ENCODE data around the gene MAP4.

- no peak for TF ChIP-seq EZH2 (IDR thresholded peaks at IDR 0.05; ENCODE audit: insufficient read depth, poor library complexity, severe bottlenecking)
- TF ChIP-seq EZH2phosphoT487 (IDR thresholded peaks at IDR 0.05; ENCODE audit: insufficient read depth, low read depth) = no peak
Measured at GRCh38 chr3:48047841-48048464, 31.7 kb upstream of the MAP4 start.

Data from GM23248 (cell line).